DND-41 (cell line): ENCODE data around the gene CASP7.

ENCODE experiments used
- ATAC-seq: fragments of 200-7000 bp; cut with Tn5 transposase; 3 replicates; pipeline ENCODE4 v1.9.1; 2021; ENCODE audit warnings: low read depth; ENCODE audit not compliant: insufficient read depth
- DNase-seq: peaks from one replicate; pipeline ENCODE4 v3.0.0-alpha.2; 2020
- H2AFZ ChIP-seq: 2 replicates; pipeline ENCODE4 v1.6.0; 2012; ENCODE audit warnings: low read depth, low read length
- H3K27ac ChIP-seq: 2 replicates; pipeline ENCODE4 v1.5.1; 2012; ENCODE audit warnings: low read length, inconsistent platforms
- H3K27me3 ChIP-seq: fragments of 200-600 bp; sonication (generic); 2 replicates; pipeline ENCODE4 v1.6.0; 2012; ENCODE audit warnings: low read length, mild to moderate bottlenecking, inconsistent platforms; ENCODE audit not compliant: insufficient read depth, poor library complexity
- H3K36me3 ChIP-seq: 2 replicates; pipeline ENCODE4 v1.5.1; 2012; ENCODE audit warnings: low read length, inconsistent platforms; ENCODE audit not compliant: insufficient read depth
- H3K4me1 ChIP-seq: 2 replicates; pipeline ENCODE4 v1.5.1; 2012; ENCODE audit warnings: mild to moderate bottlenecking, low read length; ENCODE audit not compliant: insufficient read depth
- H3K4me2 ChIP-seq: 2 replicates; pipeline ENCODE4 v1.6.0; 2012; ENCODE audit warnings: mild to moderate bottlenecking, moderate library complexity, low read length, inconsistent platforms; ENCODE audit not compliant: insufficient read depth
- H3K4me3 ChIP-seq, 2 experiments: fragments of 200-600 bp in 1 of 2; shearing (Covaris generic) in 1 of 2; 2 replicates each; pipeline ENCODE4 v1.5.1; 2012 to 2016; ENCODE audit warnings: inconsistent platforms in 2 of 2, low read length in 2 of 2, mild to moderate bottlenecking in 2 of 2, low read depth in 1 of 2, moderate library complexity in 1 of 2
- H3K79me2 ChIP-seq: 2 replicates; pipeline ENCODE4 v1.6.0; 2012; ENCODE audit warnings: low read length, inconsistent platforms; ENCODE audit not compliant: insufficient read depth
- H3K9ac ChIP-seq: 2 replicates; pipeline ENCODE4 v1.6.0; 2012; ENCODE audit warnings: low read depth, mild to moderate bottlenecking, inconsistent platforms, low read length, moderate library complexity
- H3K9me3 ChIP-seq: 2 replicates; pipeline ENCODE4 v1.5.1; 2012; ENCODE audit warnings: low read length, moderate library complexity, mild to moderate bottlenecking, inconsistent platforms; ENCODE audit not compliant: insufficient read depth, severe bottlenecking
- H4K20me1 ChIP-seq: 2 replicates; pipeline ENCODE4 v1.6.0; 2012; ENCODE audit warnings: low read length; ENCODE audit not compliant: insufficient read depth
- CTCF ChIP-seq: IDR thresholded peaks from 2 replicates; pipeline ENCODE4 v1.5.1; 2012; ENCODE audit warnings: borderline replicate concordance, low read length, moderate library complexity, mild to moderate bottlenecking; ENCODE audit not compliant: poor library complexity, severe bottlenecking; ENCODE audit errors: extremely low read depth
- EZH2 ChIP-seq: IDR thresholded peaks from 3 replicates; pipeline ENCODE4 v1.6.1; 2012; ENCODE audit warnings: borderline replicate concordance, low read depth, mild to moderate bottlenecking, moderate library complexity, low read length, inconsistent platforms; ENCODE audit not compliant: severe bottlenecking

The CASP7 gene

GRCh38 chr10:113742466-113742865 is 62.8 kb downstream of the CASP7 start:
- H3K9ac ChIP-seq, result no peak overlapping the region
- TF ChIP-seq EZH2, result no peak
- ATAC-seq, result no peak

GRCh38 chr10:113743594-113743993 is 63.9 kb downstream of the CASP7 start:
- Histone ChIP-seq H2AFZ (no peak overlapping the region), H3K9ac (no peak overlapping the region), H3K4me2 (no peak overlapping the region), H4K20me1 (no peaks in the 10 kb centered on the region), H3K27me3 (no peaks in the 10 kb centered on the region), H3K4me1 (no peaks in the 10 kb centered on the region), H3K9me3 (no peaks in the 10 kb centered on the region), H3K27ac (no peak overlapping the region), H3K4me3 (no peak overlapping the region), H3K79me2 (no peaks in the 10 kb centered on the region), H3K36me3 (no peaks in the 10 kb centered on the region)
- no peak for DNase-seq
- no peak for TF ChIP-seq EZH2
- no peak for TF ChIP-seq CTCF
- no peak for ATAC-seq

More at GRCh38 chr10:113742466-113742865, 62.8 kb downstream of the CASP7 start:
- Histone ChIP-seq H3K4me1 (no peaks in the 10 kb centered on the region), H3K4me2 (no peak overlapping the region), H3K9me3 (no peaks in the 10 kb centered on the region), H3K4me3 (no peak overlapping the region), H2AFZ (no peak overlapping the region), H3K27me3 (no peaks in the 10 kb centered on the region), H3K36me3 (no peaks in the 10 kb centered on the region), H4K20me1 (no peaks in the 10 kb centered on the region), H3K27ac (no peak overlapping the region), H3K79me2 (no peaks in the 10 kb centered on the region)
- DNase-seq, result no peak

GRCh38 chr10:113745374-113745773 is 65.7 kb downstream of the CASP7 start:
- TF ChIP-seq CTCF, result no peak
- TF ChIP-seq EZH2, result no peak
- H3K27ac ChIP-seq, result no peak overlapping the region
- H3K36me3 ChIP-seq, result no peaks in the 10 kb centered on the region
- ATAC-seq, result no peak
- H3K79me2 ChIP-seq, result no peaks in the 10 kb centered on the region
- H2AFZ ChIP-seq, result no peak overlapping the region
- no peaks in the 10 kb centered on the region for H4K20me1 ChIP-seq
- H3K4me3 ChIP-seq, result no peak overlapping the region
- H3K27me3 ChIP-seq, result no peaks in the 10 kb centered on the region
- DNase-seq, result no peak
- no peak overlapping the region for H3K9ac ChIP-seq
- no peaks in the 10 kb centered on the region for H3K4me1 ChIP-seq
- H3K4me2 ChIP-seq, result no peak overlapping the region
- H3K9me3 ChIP-seq, result no peaks in the 10 kb centered on the region

- TF ChIP-seq CTCF (no peak), EZH2 (no peak)
- Histone ChIP-seq H3K27me3 (no peaks in the 10 kb centered on the region), H3K36me3 (no peaks in the 10 kb centered on the region), H4K20me1 (no peaks in the 10 kb centered on the region), H3K9ac (no peak overlapping the region), H2AFZ (no peak overlapping the region), H3K9me3 (no peaks in the 10 kb centered on the region), H3K4me1 (no peaks in the 10 kb centered on the region), H3K4me3 (no peak overlapping the region), H3K79me2 (no peaks in the 10 kb centered on the region), H3K4me2 (no peak overlapping the region), H3K27ac (no peak overlapping the region)
- DNase-seq (no peak), ATAC-seq (no peak)
Measured at GRCh38 chr10:113746217-113746957, 66.7 kb downstream of the CASP7 start.
